ENCODE data around the gene TRIM66. TPM values are rescaled to one million over a fixed set of nuclear protein-coding genes. Genes with fewer than 3 reads are reported as not detected.

TRIM66 gene
- total RNA-seq, 1 donor from 2014 or later = 7.3 TPM

- DNase-seq (ENCODE audit: low read depth) = no peak
- H3K79me2 ChIP-seq (ENCODE audit: insufficient read depth, low read length) = peaks cover 15% of the 10 kb centered on the region
- Mint-ChIP-seq H3K27me3 (ENCODE audit: low read depth, unreplicated experiment) (no peaks in the 10 kb centered on the region), H3K4me1 (ENCODE audit: low read depth, unreplicated experiment) (peaks cover 23% of the 10 kb centered on the region), H3K9me3 (ENCODE audit: unreplicated experiment) (no peaks in the 10 kb centered on the region), H3K4me3 (ENCODE audit: unreplicated experiment) (no peak overlapping the region), H3K36me3 (ENCODE audit: low read depth, unreplicated experiment) (peaks cover 38% of the 10 kb centered on the region), H3K27ac (ENCODE audit: unreplicated experiment) (peak overlapping the region; percentile 55)
- no peak overlapping the region for H3K27ac ChIP-seq (ENCODE audit: low read depth, low read length)
- H4K20me1 ChIP-seq (ENCODE audit: insufficient read depth, low read length) = peaks cover 23% of the 10 kb centered on the region
- TF ChIP-seq EZH2 (IDR thresholded peaks at IDR 0.05; ENCODE audit: insufficient read depth, low read length) (no peak), CTCF (IDR thresholded peaks at IDR 0.05; ENCODE audit: insufficient read depth, low read depth, low read length) (no peak)
- H3K27me3 ChIP-seq (ENCODE audit: insufficient read depth, low read length) = no peaks in the 10 kb centered on the region
- peaks cover 47% of the 10 kb centered on the region for H3K36me3 ChIP-seq (ENCODE audit: insufficient read depth, low read length)
- no peak for FAIRE-seq
- peaks cover 34% of the 10 kb centered on the region for H3K4me1 ChIP-seq (ENCODE audit: insufficient read depth, low read length)
- H2AFZ ChIP-seq (ENCODE audit: low read depth, low read length) = no peak overlapping the region
- H3K4me2 ChIP-seq (ENCODE audit: low read length) = no peak overlapping the region
- no peaks in the 10 kb centered on the region for H3K9me3 ChIP-seq (ENCODE audit: insufficient read depth, low read depth, low read length)
- H3K9ac ChIP-seq (ENCODE audit: low read length) = no peak overlapping the region
- H3K4me3 ChIP-seq (ENCODE audit: insufficient read depth, low read depth, low read length) = no peak overlapping the region
These were observed 8.2 kb upstream of the TRIM66 start for GRCh38 chr11:8690374-8691342.

GRCh38 chr11:8689726-8690255, 7.3 kb upstream of the TRIM66 start:
- no peak for TF ChIP-seq EZH2 (IDR thresholded peaks at IDR 0.05; ENCODE audit: insufficient read depth, low read length)
- no peak for TF ChIP-seq CTCF (IDR thresholded peaks at IDR 0.05; ENCODE audit: insufficient read depth, low read depth, low read length)
- Histone ChIP-seq H3K4me2 (ENCODE audit: low read length) (peak overlapping the region; percentile 85), H3K9me3 (ENCODE audit: insufficient read depth, low read depth, low read length) (no peaks in the 10 kb centered on the region), H3K36me3 (ENCODE audit: insufficient read depth, low read length) (peaks cover 49% of the 10 kb centered on the region), H3K9ac (ENCODE audit: low read length) (peak overlapping the region; percentile 68), H3K27me3 (ENCODE audit: insufficient read depth, low read length) (no peaks in the 10 kb centered on the region), H4K20me1 (ENCODE audit: insufficient read depth, low read length) (peaks cover 31% of the 10 kb centered on the region), H3K79me2 (ENCODE audit: insufficient read depth, low read length) (peaks cover 24% of the 10 kb centered on the region), H3K27ac (ENCODE audit: low read depth, low read length) (no peak overlapping the region), H2AFZ (ENCODE audit: low read depth, low read length) (no peak overlapping the region), H3K4me1 (ENCODE audit: insufficient read depth, low read length) (peaks cover 43% of the 10 kb centered on the region), H3K4me3 (ENCODE audit: insufficient read depth, low read depth, low read length) (peak overlapping the region; percentile 57)
- H3K4me1 Mint-ChIP-seq (ENCODE audit: low read depth, unreplicated experiment) = peaks cover 32% of the 10 kb centered on the region
- DNase-seq (ENCODE audit: low read depth) (peak; percentile 45), FAIRE-seq (no peak)
- peaks cover 37% of the 10 kb centered on the region for H3K36me3 Mint-ChIP-seq (ENCODE audit: low read depth, unreplicated experiment)
- H3K4me3 Mint-ChIP-seq (ENCODE audit: unreplicated experiment) = peak overlapping the region; percentile 82
- no peaks in the 10 kb centered on the region for H3K27me3 Mint-ChIP-seq (ENCODE audit: low read depth, unreplicated experiment)
- H3K27ac Mint-ChIP-seq (ENCODE audit: unreplicated experiment) = peak overlapping the region; percentile 55
- no peaks in the 10 kb centered on the region for H3K9me3 Mint-ChIP-seq (ENCODE audit: unreplicated experiment)

Data from astrocyte (in vitro differentiated cells and primary cell).